NB4 (cell line): Measurements from ENCODE around the gene PITPNC1.
"Not testable (repeated sequence)": the region's sequence is repeated elsewhere in the genome, so short reads cannot be mapped to it uniquely, and the experiment has no call there.

Experiments used
- DNase-seq: peaks from one replicate; pipeline ENCODE4 v3.0.0; 2010; ENCODE audit warnings: low read depth
- H3K4me3 ChIP-seq: one replicate; pipeline ENCODE4 v1.5.1; 2011; ENCODE audit warnings: mild to moderate bottlenecking, low read depth, low read length, moderate library complexity
- CTCF ChIP-seq: IDR thresholded peaks from one replicate; pipeline ENCODE4 v1.5.1; 2012; ENCODE audit warnings: low read depth, low read length
- MAX ChIP-seq: IDR thresholded peaks from 2 replicates; pipeline ENCODE4 v1.6.1; 2011; ENCODE audit warnings: low read depth, low read length
- MYC ChIP-seq: IDR thresholded peaks from 2 replicates; pipeline ENCODE4 v1.6.1; 2011; ENCODE audit warnings: low read depth, low read length
- POLR2A ChIP-seq: IDR thresholded peaks from 2 replicates; pipeline ENCODE4 v1.6.1; 2011; ENCODE audit warnings: mild to moderate bottlenecking; ENCODE audit not compliant: insufficient read length; ENCODE audit errors: extremely low read depth

The PITPNC1 gene

GRCh38 chr17:67417507-67417906 is 40.4 kb downstream of the PITPNC1 start:
- TF ChIP-seq POLR2A (no peak), MYC (no peak), MAX (no peak), CTCF (no peak)
- DNase-seq: no peak
- H3K4me3 ChIP-seq: no peak overlapping the region

GRCh38 chr17:67420994-67421393 is 43.9 kb downstream of the PITPNC1 start:
- no peak for DNase-seq
- no peak for TF ChIP-seq MYC
- H3K4me3 ChIP-seq: no peak overlapping the region

- peak; percentile 77 for DNase-seq
- TF ChIP-seq CTCF (no peak), POLR2A (no peak), MAX (no peak)
- H3K4me3 ChIP-seq: no peak overlapping the region
Observed at GRCh38 chr17:67421869-67422273, 44.8 kb downstream of the PITPNC1 start.

GRCh38 chr17:67422296-67422695 is 45.2 kb downstream of the PITPNC1 start:
- not testable (repeated sequence) for DNase-seq, H3K4me3 ChIP-seq

- no peak for DNase-seq
- no peak for TF ChIP-seq CTCF
- no peak for TF ChIP-seq MAX
- TF ChIP-seq POLR2A: no peak
- no peak for TF ChIP-seq MYC
- no peak overlapping the region for H3K4me3 ChIP-seq
Observed at GRCh38 chr17:67422897-67423296, 45.8 kb downstream of the PITPNC1 start.

GRCh38 chr17:67425571-67426160 is 48.6 kb downstream of the PITPNC1 start:
- DNase-seq: peak; percentile 26
- TF ChIP-seq MYC (no peak), POLR2A (no peak), MAX (no peak), CTCF (no peak)
- no peak overlapping the region for H3K4me3 ChIP-seq

- no peak overlapping the region for H3K4me3 ChIP-seq
- TF ChIP-seq POLR2A (no peak), CTCF (no peak), MAX (no peak), MYC (no peak)
- DNase-seq: no peak
Observed at GRCh38 chr17:67427424-67427823, 50.3 kb downstream of the PITPNC1 start.

- not testable (repeated sequence) for H3K4me3 ChIP-seq, DNase-seq
Observed at GRCh38 chr17:67430515-67430914, 53.4 kb downstream of the PITPNC1 start.
